GM12874 (cell line): ENCODE results near the gene ZNF273.

Source experiments
- CTCF ChIP-seq: IDR thresholded peaks from 2 replicates; pipeline ENCODE4 v1.5.1; 2011; ENCODE audit warnings: low read depth, mild to moderate bottlenecking, control low read depth, low read length, moderate library complexity; ENCODE audit not compliant: insufficient read depth

Gene ZNF273

GRCh38 chr7:64904008-64904407 is 935 bp downstream of the ZNF273 start:
- no peak for TF ChIP-seq CTCF

GRCh38 chr7:64905133-64905532 is 2.1 kb downstream of the ZNF273 start:
- no peak for TF ChIP-seq CTCF

GRCh38 chr7:64905547-64905946 is 2.5 kb downstream of the ZNF273 start:
- TF ChIP-seq CTCF: no peak

GRCh38 chr7:64907641-64908326 is 4.7 kb downstream of the ZNF273 start:
- TF ChIP-seq CTCF: no peak

- TF ChIP-seq CTCF: no peak
These were observed 5.3 kb downstream of the ZNF273 start for GRCh38 chr7:64908358-64908757.

- no peak for TF ChIP-seq CTCF
These were observed 11.5 kb downstream of the ZNF273 start for GRCh38 chr7:64914557-64914956.

- TF ChIP-seq CTCF: no peak
These were observed 31.4 kb downstream of the ZNF273 start for GRCh38 chr7:64934478-64934877.
